BJ (cell line): ENCODE measurements around the gene DDX31. TPM values are rescaled to one million over a fixed set of nuclear protein-coding genes. Genes with fewer than 3 reads are reported as not detected.

Source experiments
- CTCF ChIA-PET: fragments of 350-600 bp; formaldehyde crosslinking; extraction: SDS; loops from one replicate; lab custom pipeline; 2021; ENCODE audit warnings: antibody characterized with exemption, inconsistent platforms; lab: Yijun Ruan, JAX
- POLR2A ChIA-PET: fragments of 300-600 bp; sonication (Branson Sonifier 250); formaldehyde crosslinking; extraction: SDS; loops from one replicate; lab custom pipeline; 2021; ENCODE audit warnings: antibody characterized with exemption; lab: Charles Lee
- DNase-seq: peaks from one replicate; pipeline ENCODE4 v3.0.0-alpha.2; 2011; ENCODE audit warnings: low read depth
- H3K27me3 ChIP-seq: 2 replicates; pipeline ENCODE4 v1.6.0; 2011; ENCODE audit warnings: low read length; ENCODE audit not compliant: control insufficient read depth, insufficient read depth
- H3K36me3 ChIP-seq: 2 replicates; pipeline ENCODE4 v1.5.1; 2011; ENCODE audit warnings: low read length; ENCODE audit not compliant: control insufficient read depth, insufficient read depth
- H3K4me3 ChIP-seq: 2 replicates; pipeline ENCODE4 v1.5.1; 2011; ENCODE audit warnings: low read depth, mild to moderate bottlenecking, control low read depth, low read length
- polyA plus RNA-seq: library from polyadenylated mRNA; depleted of rRNA; stranded (reverse); fragments of >200 nt; gene quantifications from 2 replicates; pipeline ENCODE4 v1.2.3, GENCODE V29; 2011
- TF ChIP-seq, protein P1 (sequence below): IDR thresholded peaks from 2 replicates; pipeline ENCODE4 v1.5.1; 2011; ENCODE audit warnings: low read depth, mild to moderate bottlenecking, control low read depth, inconsistent platforms, low read length, moderate library complexity; ENCODE audit not compliant: insufficient read depth

Gene DDX31
- polyA plus RNA-seq, 1 experiment, result 12.3 TPM

GRCh38 chr9:132555528-132555927 is 114.3 kb downstream of the DDX31 start:
- no peaks in the 10 kb centered on the region for H3K36me3 ChIP-seq
- no peak overlapping the region for H3K4me3 ChIP-seq
- no peak for DNase-seq
- TF ChIP-seq, protein P1, sequence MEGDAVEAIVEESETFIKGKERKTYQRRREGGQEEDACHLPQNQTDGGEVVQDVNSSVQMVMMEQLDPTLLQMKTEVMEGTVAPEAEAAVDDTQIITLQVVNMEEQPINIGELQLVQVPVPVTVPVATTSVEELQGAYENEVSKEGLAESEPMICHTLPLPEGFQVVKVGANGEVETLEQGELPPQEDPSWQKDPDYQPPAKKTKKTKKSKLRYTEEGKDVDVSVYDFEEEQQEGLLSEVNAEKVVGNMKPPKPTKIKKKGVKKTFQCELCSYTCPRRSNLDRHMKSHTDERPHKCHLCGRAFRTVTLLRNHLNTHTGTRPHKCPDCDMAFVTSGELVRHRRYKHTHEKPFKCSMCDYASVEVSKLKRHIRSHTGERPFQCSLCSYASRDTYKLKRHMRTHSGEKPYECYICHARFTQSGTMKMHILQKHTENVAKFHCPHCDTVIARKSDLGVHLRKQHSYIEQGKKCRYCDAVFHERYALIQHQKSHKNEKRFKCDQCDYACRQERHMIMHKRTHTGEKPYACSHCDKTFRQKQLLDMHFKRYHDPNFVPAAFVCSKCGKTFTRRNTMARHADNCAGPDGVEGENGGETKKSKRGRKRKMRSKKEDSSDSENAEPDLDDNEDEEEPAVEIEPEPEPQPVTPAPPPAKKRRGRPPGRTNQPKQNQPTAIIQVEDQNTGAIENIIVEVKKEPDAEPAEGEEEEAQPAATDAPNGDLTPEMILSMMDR, result no peak
- ChIA-PET POLR2A (no interaction called here), CTCF (no interaction called here)
- H3K27me3 ChIP-seq, result peaks cover 19% of the 10 kb centered on the region

DNA sequence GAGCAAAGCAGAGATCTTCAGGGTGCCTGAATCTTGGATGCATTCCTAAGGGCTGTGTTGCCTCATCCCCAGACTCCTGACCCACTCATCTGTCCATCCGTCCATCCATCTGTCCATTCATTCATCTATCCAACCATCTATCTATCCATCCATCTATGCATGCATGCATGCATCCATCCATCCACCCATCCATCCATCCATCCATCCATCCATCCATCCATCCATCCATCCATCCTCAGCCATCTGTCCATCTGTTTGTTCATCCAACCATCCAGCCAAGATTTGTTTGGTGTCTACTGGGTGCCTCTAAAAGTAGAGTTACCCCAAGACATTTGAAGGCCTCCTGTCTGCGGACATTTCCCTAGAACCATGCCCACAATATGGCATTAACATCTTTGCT is 115.0 kb downstream of the DDX31 start:
- POLR2A ChIA-PET, result no interaction called here
- CTCF ChIA-PET, result no interaction called here
- TF ChIP-seq, protein P1, result no peak
- Histone ChIP-seq H3K27me3 (peaks cover 20% of the 10 kb centered on the region), H3K4me3 (no peak overlapping the region), H3K36me3 (no peaks in the 10 kb centered on the region)
- DNase-seq, result no peak

- TF ChIP-seq, protein P1, result no peak
- POLR2A ChIA-PET, result no interaction called here
- H3K36me3 ChIP-seq, result no peaks in the 10 kb centered on the region
- CTCF ChIA-PET, result no interaction called here
- peaks cover 22% of the 10 kb centered on the region for H3K27me3 ChIP-seq
- no peak overlapping the region for H3K4me3 ChIP-seq
- no peak for DNase-seq
Observed at GRCh38 chr9:132552041-132552440, 117.7 kb downstream of the DDX31 start.

GRCh38 chr9:132551556-132551955 is 118.2 kb downstream of the DDX31 start:
- H3K27me3 ChIP-seq, result peaks cover 18% of the 10 kb centered on the region
- no peak overlapping the region for H3K4me3 ChIP-seq
- H3K36me3 ChIP-seq, result no peaks in the 10 kb centered on the region
- DNase-seq, result no peak
- CTCF ChIA-PET, result no interaction called here
- TF ChIP-seq, protein P1, result no peak
- POLR2A ChIA-PET, result no interaction called here

GRCh38 chr9:132548751-132549640 is 120.8 kb downstream of the DDX31 start:
- Histone ChIP-seq H3K4me3 (no peak overlapping the region), H3K27me3 (peaks cover 11% of the 10 kb centered on the region), H3K36me3 (no peaks in the 10 kb centered on the region)
- TF ChIP-seq, protein P1, result no peak
- CTCF ChIA-PET, result no interaction called here
- POLR2A ChIA-PET, result no interaction called here
- no peak for DNase-seq
